Tibial nerve (tissue), 4 donors: ENCODE data around the gene ZNF530.

Source experiments
- CTCF ChIP-seq, 5 experiments: fragments of 200-600 bp in 3 of 5; fragments of 450-650 bp in 2 of 5; sonication (generic) in 3 of 5; IDR thresholded peaks; one replicate each; pipeline ENCODE4 v1.5.1; 2016 to 2019; ENCODE audit warnings: antibody characterized with exemption in 5 of 5, mild to moderate bottlenecking in 3 of 5, moderate library complexity in 2 of 5
- EP300 ChIP-seq, 2 donors: sonication (generic); formaldehyde crosslinking; IDR thresholded peaks; one replicate each; pipeline ENCODE4 v1.6.1; 2017; ENCODE audit warnings: antibody characterized with exemption in 2 of 2, mild to moderate bottlenecking in 1 of 2
- POLR2A ChIP-seq, 2 donors: fragments of 450-650 bp; IDR thresholded peaks; one replicate each; pipeline ENCODE4 v1.6.1; 2017; ENCODE audit warnings: antibody characterized with exemption in 2 of 2, mild to moderate bottlenecking in 2 of 2, moderate library complexity in 2 of 2

- TF ChIP-seq CTCF (IDR thresholded peaks at IDR 0.05), result no peak
- no peak for TF ChIP-seq POLR2A (IDR thresholded peaks at IDR 0.05)
- no peak for TF ChIP-seq EP300 (IDR thresholded peaks at IDR 0.05)
These were observed 21.1 kb downstream of the ZNF530 start for GRCh38 chr19:57620673-57621348.
